ENCODE results near the gene ZNF775. TPM values are rescaled to one million over a fixed set of nuclear protein-coding genes. Genes with fewer than 3 reads are reported as not detected.
A peak's percentile ranks its signal among the peaks of the same experiment; 100 is the strongest.

The ZNF775 gene
- total and polyA plus RNA-seq, 2 of the 13 experiments (the other 11 are each of a cell fraction or from before 2014, with no cell fraction given) = 3.1 to 3.2 TPM

GRCh38 chr7:150402671-150403321 lies 23.7 kb downstream of the ZNF775 start:
- Histone ChIP-seq H3K4me3 (replicated peaks in 1 of 3; ENCODE audit: insufficient read depth in 1 of 3, low read depth in 2 of 3, low read length in 3 of 3) (peak overlapping the region in 1 of 3 experiments; percentile 45; a peak in 3 of 6 replicates), H3K9me3 (ENCODE audit: low read length) (no peaks in the 10 kb centered on the region), H2AFZ (ENCODE audit: low read length) (no peak overlapping the region), H3K4me1 (ENCODE audit: insufficient read depth, low read length) (peaks cover 70% of the 10 kb centered on the region), H3K79me2 (ENCODE audit: insufficient read depth, low read length) (no peaks in the 10 kb centered on the region), H3K27ac (ENCODE audit: extremely low read length, insufficient read depth, low read length) (no peak overlapping the region), H3K9ac (ENCODE audit: insufficient read depth, low read depth, low read length) (peak overlapping the region; percentile 10; the same call in 1 of the 2 replicates), H3K36me3 (replicated peaks in 1 of 2; ENCODE audit: control insufficient read depth in 1 of 2, insufficient read depth in 2 of 2, low read length in 2 of 2) (peaks cover 0 to 8% of the 10 kb centered on the region in 2 experiments; a peak in 1 of 5 replicates), H3K4me2 (ENCODE audit: low read depth, low read length) (peak overlapping the region; percentile 94), H4K20me1 (ENCODE audit: insufficient read depth, low read length) (no peaks in the 10 kb centered on the region), H3K27me3 (ENCODE audit: control insufficient read depth in 1 of 2, insufficient read depth in 2 of 2, low read length in 2 of 2) (no peaks in the 10 kb centered on the region)
- ChIA-PET CTCF (ENCODE audit: low intra/inter-chr PET ratio, low total read pairs) (no interaction called here), POLR2A (interaction anchor here (1.0 to 8.8 kb wide), 8 partner anchors 10 to 80 kb away, joined by 3 to 181 read pairs (median 12); partner anchors contain the start of genes ACTR3C, LRRC61 and REPIN1)
- DNase-seq (ENCODE audit: low spot score) (peak; percentile 76), ATAC-seq (peak; percentile 51), FAIRE-seq (no peak)
- in situ Hi-C loops (cut with HindIII; ENCODE audit: extremely low pct_ligation_motif_present, low pct_unique_long_range_greater_than_20kb) (loop anchor here (5.0 kb wide), 1 partner anchor 60 kb away; the partner anchor contains the start of gene RARRES2), intact Hi-C loops (cut with micrococcal nuclease; ENCODE audit: unreplicated experiment) (no loop called here)
- WGBS (ENCODE audit: low lambda C conversion rate) = 43% methylated on average over 7 of the region's 13 CpGs
- no TSS peak for BruUV-seq (replicated peaks)
- TF ChIP-seq EED (CRISPR knock-in tag; IDR thresholded peaks at IDR 0.05) (no peak), TBX2 (CRISPR knock-in tag; IDR thresholded peaks at IDR 0.05; ENCODE audit: borderline replicate concordance) (no peak), ZNF274 (CRISPR knock-in tag; IDR thresholded peaks at IDR 0.05) (0 out of 2 replicates have a peak, but pooled peaks have one; percentile 31), HNF4A (CRISPR knock-in tag; IDR thresholded peaks at IDR 0.05) (peak; percentile 92), ZNF747 (CRISPR knock-in tag; IDR thresholded peaks at IDR 0.05; ENCODE audit: borderline replicate concordance) (no peak), KDM6A (CRISPR knock-in tag; IDR thresholded peaks at IDR 0.05; ENCODE audit: low read depth) (no peak), ZNF83 (CRISPR knock-in tag; IDR thresholded peaks at IDR 0.05; ENCODE audit: borderline replicate concordance) (no peak), SRY (CRISPR knock-in tag; IDR thresholded peaks at IDR 0.05) (0 out of 2 replicates have a peak, but pooled peaks have one; percentile 24), MYC (CRISPR knock-in tag; IDR thresholded peaks at IDR 0.05; ENCODE audit: borderline replicate concordance) (peak; percentile 45; the same call in 1 of the 2 replicates), ZFY (CRISPR knock-in tag; IDR thresholded peaks at IDR 0.05) (no peak), TSC22D2 (CRISPR knock-in tag; IDR thresholded peaks at IDR 0.05; ENCODE audit: borderline replicate concordance) (no peak), TFAP4 (IDR thresholded peaks at IDR 0.05; ENCODE audit: borderline replicate concordance, low read depth) (peak; percentile 67; the same call in 1 of the 2 replicates), MNT (IDR thresholded peaks at IDR 0.05) (no peak), HIC2 (CRISPR knock-in tag; IDR thresholded peaks at IDR 0.05; ENCODE audit: low read depth) (peak; percentile 89), ZNF703 (CRISPR knock-in tag; IDR thresholded peaks at IDR 0.05; ENCODE audit: borderline replicate concordance) (0 out of 2 replicates have a peak, but pooled peaks have one; percentile 10)
